Epithelial cell of esophagus (primary cell): ENCODE data around the gene CCDC102A.
"Not testable (repeated sequence)": the region's sequence is repeated elsewhere in the genome, so short reads cannot be mapped to it uniquely, and the experiment has no call there.

ENCODE experiments used
- DNase-seq: peaks from one replicate; pipeline ENCODE4 v3.0.0; 2010; ENCODE audit warnings: low read depth
- H3K4me3 ChIP-seq: 2 replicates; pipeline ENCODE4 v1.5.1; 2011; ENCODE audit warnings: mild to moderate bottlenecking, low read length, control low read depth
- TF ChIP-seq, protein P1 (sequence below): IDR thresholded peaks from 2 replicates; pipeline ENCODE4 v1.5.1; 2011; ENCODE audit warnings: low read depth, mild to moderate bottlenecking, low read length, control low read depth, inconsistent platforms; ENCODE audit not compliant: insufficient read depth; ENCODE audit errors: missing control alignments

CCDC102A gene

DNA sequence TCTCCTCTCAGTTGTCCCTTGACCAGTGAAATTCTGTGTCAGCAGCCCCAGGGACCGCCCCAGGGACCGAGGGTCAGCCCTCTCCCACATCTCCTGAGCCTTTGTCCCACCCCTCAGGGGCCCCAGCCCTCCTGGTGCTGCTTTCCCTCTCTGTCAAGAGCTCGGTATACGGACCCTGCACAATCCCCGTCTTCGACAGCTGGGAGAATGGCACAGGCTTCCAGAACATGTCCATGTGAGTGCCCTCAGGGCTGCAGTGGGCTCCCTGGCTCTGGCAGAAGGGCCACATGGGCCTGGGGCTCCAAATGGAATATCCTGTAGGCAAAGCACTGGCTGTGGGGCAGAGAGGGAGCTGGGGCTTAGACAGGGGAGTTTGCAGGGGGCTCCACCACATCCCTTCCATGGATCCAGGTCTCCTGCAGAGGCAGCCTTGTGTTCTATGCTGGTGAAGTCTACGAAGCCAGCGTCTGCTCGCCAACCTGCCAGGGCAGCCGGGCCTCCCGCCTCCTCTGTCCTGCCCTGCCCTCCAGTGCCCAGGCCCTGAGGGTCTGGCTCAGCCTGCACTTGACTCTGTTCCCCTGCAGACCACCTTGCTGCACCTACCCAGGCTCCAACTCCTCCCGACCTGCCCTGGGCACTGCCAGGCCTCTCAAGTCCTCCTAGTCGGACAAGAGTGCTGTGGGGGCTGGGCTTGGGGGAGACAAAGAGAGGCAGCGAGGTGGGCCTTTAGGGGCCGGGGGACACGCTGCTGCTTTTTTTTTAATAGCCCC is 34.1 kb upstream of the CCDC102A start:
- H3K4me3 ChIP-seq = no peak overlapping the region
- no peak for DNase-seq
- TF ChIP-seq, protein P1, sequence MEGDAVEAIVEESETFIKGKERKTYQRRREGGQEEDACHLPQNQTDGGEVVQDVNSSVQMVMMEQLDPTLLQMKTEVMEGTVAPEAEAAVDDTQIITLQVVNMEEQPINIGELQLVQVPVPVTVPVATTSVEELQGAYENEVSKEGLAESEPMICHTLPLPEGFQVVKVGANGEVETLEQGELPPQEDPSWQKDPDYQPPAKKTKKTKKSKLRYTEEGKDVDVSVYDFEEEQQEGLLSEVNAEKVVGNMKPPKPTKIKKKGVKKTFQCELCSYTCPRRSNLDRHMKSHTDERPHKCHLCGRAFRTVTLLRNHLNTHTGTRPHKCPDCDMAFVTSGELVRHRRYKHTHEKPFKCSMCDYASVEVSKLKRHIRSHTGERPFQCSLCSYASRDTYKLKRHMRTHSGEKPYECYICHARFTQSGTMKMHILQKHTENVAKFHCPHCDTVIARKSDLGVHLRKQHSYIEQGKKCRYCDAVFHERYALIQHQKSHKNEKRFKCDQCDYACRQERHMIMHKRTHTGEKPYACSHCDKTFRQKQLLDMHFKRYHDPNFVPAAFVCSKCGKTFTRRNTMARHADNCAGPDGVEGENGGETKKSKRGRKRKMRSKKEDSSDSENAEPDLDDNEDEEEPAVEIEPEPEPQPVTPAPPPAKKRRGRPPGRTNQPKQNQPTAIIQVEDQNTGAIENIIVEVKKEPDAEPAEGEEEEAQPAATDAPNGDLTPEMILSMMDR = no peak

- H3K4me3 ChIP-seq = no peak overlapping the region
- no peak for DNase-seq
- TF ChIP-seq, protein P1 = no peak
Measured at GRCh38 chr16:57569306-57569946, 33.1 kb upstream of the CCDC102A start.

DNA sequence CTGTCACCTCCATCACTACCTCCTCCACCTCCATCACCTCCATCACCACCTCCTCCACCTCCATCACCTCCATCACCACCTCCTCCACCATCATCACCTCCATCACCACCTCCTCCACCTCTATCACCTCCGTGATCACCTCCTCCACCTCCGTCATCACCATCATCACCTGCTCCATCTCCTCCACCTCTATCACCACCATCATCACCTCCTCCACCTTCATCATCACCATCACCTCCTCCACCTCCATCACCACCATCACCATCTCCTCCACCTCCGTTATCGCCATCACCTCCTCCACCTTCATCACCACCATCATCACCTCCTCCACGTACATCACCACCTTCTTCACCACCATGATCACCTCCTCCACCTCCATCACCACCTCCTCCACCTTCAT is 32.4 kb upstream of the CCDC102A start:
- H3K4me3 ChIP-seq, DNase-seq: not testable (repeated sequence)

DNA sequence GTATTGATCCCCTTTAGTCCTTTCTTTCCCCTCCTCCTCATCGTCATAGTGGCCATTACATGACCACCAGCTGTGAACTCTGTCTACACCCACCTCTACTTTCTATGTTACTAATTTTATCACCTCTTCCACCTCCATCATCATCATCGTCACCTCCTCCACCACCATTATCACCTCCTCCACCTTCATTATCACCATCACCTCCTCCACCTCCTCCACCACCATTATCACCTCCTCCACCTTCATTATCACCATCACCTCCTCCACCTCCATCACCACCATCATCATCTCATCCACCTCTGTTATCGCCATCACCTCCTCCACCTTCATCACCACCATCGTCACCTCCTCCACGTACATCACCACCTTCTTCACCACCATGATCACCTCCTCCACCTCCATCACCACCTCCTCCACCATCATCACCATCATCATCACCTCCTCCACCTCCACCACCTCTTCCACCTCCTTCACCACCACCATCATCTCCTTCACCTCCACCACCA is 31.9 kb upstream of the CCDC102A start:
- TF ChIP-seq, protein P1 = no peak
- no peak for DNase-seq
- H3K4me3 ChIP-seq = no peak overlapping the region

DNA sequence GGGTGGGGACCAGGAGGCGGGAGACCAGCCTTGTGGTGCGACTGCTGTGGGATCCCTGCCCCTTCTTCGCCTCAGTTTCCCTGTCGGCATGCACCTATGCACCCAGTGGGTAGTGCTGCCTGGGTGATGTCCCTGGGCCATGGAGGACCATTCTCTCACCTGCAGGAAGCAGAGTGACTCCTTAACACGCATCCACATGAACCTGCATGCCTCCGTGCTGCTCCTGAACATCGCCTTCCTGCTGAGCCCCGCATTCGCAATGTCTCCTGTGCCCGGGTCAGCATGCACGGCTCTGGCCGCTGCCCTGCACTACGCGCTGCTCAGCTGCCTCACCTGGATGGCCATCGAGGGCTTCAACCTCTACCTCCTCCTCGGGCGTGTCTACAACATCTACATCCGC is 31.3 kb upstream of the CCDC102A start:
- H3K4me3 ChIP-seq = no peak overlapping the region
- no peak for DNase-seq
- TF ChIP-seq, protein P1 = no peak

DNA sequence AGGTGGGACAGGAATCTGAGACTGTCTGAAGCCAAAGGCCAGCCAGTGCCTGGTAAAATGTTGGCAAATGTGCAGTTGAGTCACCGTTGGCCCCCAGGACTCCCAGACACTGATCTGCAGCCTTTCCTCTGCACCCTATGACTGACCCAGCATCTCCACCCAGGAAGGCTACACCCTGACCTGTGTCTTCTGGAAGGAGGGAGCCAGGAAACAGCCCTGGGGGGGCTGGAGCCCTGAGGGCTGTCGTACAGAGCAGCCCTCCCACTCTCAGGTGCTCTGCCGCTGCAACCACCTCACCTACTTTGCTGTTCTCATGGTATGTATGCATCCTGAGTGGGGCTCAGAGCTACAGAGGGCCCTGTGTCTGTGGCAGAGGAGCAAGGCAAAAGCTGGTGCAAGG is 30.1 kb upstream of the CCDC102A start:
- TF ChIP-seq, protein P1 = no peak
- DNase-seq = no peak
- H3K4me3 ChIP-seq = no peak overlapping the region

DNA sequence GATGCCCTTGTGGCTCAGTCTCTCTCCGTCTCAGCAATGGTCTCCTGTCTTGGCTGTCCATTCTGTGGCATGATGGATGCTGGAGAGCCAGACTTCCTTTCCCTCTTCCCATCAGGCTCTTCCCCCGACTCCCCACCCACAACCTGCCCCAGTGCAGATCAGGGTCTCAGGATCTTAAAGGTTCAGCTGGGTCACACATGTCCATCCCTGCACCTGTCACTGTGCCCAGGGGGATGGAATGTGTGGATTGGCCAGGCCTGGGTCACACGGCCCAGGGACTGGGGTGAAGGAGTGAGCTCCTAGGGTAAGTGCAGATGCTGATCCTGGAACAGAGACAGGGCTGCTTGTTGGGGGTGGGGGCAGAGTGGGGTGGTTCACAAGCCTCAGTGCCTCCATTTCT is 29.1 kb upstream of the CCDC102A start:
- no peak for DNase-seq
- TF ChIP-seq, protein P1 = no peak
- H3K4me3 ChIP-seq = no peak overlapping the region
